B cell (primary cell): ENCODE measurements around the gene AQP12B.

Source experiments
- CTCF ChIP-seq: fragments of 200-600 bp; IDR thresholded peaks from one replicate; pipeline ENCODE4 v1.8.0; 2022; ENCODE audit warnings: antibody characterized with exemption, mild to moderate bottlenecking
- EZH2 ChIP-seq: IDR thresholded peaks from 2 replicates; pipeline ENCODE4 v1.6.1; 2012; ENCODE audit warnings: borderline replicate concordance, low read depth, mild to moderate bottlenecking, moderate library complexity, low read length; ENCODE audit not compliant: insufficient read depth, poor library complexity, severe bottlenecking

- TF ChIP-seq CTCF, result no peak
- TF ChIP-seq EZH2, result no peak
Measured at GRCh38 chr2:240650254-240650965, 32.3 kb downstream of the AQP12B start.
